Measurements from ENCODE around the gene NAGLU. TPM values are rescaled to one million over a fixed set of nuclear protein-coding genes. Genes with fewer than 3 reads are reported as not detected.
"Not testable (repeated sequence)": the region's sequence is repeated elsewhere in the genome, so short reads cannot be mapped to it uniquely, and the experiment has no call there.

NAGLU gene
- total RNA-seq, 1 experiment from 2014 or later = 49.3 TPM

GRCh38 chr17:42555961-42556617 lies 20.0 kb downstream of the NAGLU start:
- in situ Hi-C loops (cut with HindIII; ENCODE audit: low sequenced_read_pairs); DNase-seq (ENCODE audit: low spot score): not testable (repeated sequence)

DNA sequence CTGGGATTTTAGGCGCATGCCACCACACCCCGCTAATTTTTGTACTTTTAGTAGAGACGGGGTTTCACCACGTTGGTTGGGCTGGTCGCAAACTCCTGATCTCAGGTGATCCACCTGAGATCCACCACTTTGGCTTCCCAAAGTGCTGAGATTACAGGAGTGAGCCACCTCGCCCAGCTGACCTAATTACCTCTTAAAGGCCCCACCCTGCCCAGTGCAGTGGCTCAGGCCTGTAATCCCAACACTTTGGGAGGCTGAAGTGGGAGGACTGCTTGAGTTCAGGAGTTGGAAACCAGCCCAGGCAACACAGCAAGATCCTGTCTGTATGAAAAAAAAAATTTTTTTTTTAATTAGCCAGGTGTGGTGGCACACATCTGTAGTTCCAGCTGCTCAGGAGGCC lies 23.0 kb downstream of the NAGLU start:
- in situ Hi-C loops (cut with HindIII; ENCODE audit: low sequenced_read_pairs) = no loop called here
- DNase-seq (ENCODE audit: low spot score) = no peak

GRCh38 chr17:42560246-42560645 lies 24.2 kb downstream of the NAGLU start:
- in situ Hi-C loops (cut with HindIII; ENCODE audit: low sequenced_read_pairs) = no loop called here
- DNase-seq (ENCODE audit: low spot score) = no peak

GRCh38 chr17:42561897-42562387 lies 25.9 kb downstream of the NAGLU start, which contains the start of gene COASY:
TSS of gene COASY (plus strand) at chr17:42562148. CDS start at chr17:42562623, 475 bp downstream.
- DNase-seq (ENCODE audit: low spot score) = peak; percentile 96
- in situ Hi-C loops (cut with HindIII; ENCODE audit: low sequenced_read_pairs) = no loop called here

DNA sequence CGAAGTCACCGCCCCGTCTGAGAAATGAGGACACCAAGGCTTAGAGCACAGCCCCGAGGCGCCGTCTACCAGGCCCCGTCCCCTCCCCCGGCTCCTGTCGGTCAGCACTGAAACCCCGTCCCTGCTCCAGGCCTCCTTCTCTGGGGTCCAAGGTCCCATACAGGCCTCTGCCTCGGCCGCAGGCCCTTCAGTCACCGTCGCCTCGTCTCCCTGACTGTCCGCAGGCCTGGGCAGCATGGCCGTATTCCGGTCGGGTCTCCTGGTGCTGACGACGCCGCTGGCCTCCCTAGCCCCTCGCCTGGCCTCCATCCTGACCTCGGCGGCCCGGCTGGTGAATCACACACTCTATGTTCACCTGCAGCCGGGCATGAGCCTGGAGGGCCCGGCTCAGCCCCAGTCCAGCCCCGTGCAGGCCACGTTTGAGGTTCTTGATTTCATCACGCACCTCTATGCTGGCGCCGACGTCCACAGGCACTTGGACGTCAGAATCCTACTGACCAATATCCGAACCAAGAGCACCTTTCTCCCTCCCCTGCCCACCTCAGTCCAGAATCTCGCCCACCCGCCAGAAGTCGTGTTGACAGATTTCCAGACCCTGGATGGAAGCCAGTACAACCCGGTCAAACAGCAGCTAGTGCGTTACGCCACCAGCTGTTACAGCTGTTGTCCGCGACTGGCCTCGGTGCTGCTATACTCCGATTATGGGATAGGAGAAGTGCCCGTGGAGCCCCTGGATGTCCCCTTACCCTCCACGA lies 26.5 kb downstream of the NAGLU start:
- in situ Hi-C loops (cut with HindIII; ENCODE audit: low sequenced_read_pairs) = no loop called here
- DNase-seq (ENCODE audit: low spot score) = no peak

GRCh38 chr17:42563143-42563509 lies 27.1 kb downstream of the NAGLU start:
- no peak for DNase-seq (ENCODE audit: low spot score)
- in situ Hi-C loops (cut with HindIII; ENCODE audit: low sequenced_read_pairs) = no loop called here

DNA sequence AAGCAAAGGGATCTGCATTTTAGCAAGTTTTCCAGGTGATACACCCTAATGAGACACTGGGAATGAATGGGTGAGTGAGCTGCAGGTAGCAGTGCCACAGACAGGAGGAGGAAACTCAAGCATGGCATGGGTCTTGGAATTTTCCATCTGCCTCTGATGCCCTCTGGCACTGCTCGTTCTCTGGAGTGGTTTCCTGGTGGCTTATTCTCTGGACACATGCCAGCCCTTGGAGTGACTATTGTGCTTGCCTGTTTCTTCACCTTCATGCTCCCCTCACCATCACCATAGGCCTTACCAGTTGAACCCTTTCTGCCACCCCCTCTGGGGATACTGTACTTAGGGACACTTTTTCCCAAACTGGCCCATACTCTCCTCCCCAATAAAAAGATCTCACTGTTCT lies 27.5 kb downstream of the NAGLU start:
- in situ Hi-C loops (cut with HindIII; ENCODE audit: low sequenced_read_pairs) = no loop called here
- no peak for DNase-seq (ENCODE audit: low spot score)

GRCh38 chr17:42563950-42564349 lies 27.9 kb downstream of the NAGLU start:
- no peak for DNase-seq (ENCODE audit: low spot score)
- in situ Hi-C loops (cut with HindIII; ENCODE audit: low sequenced_read_pairs) = no loop called here

DNA sequence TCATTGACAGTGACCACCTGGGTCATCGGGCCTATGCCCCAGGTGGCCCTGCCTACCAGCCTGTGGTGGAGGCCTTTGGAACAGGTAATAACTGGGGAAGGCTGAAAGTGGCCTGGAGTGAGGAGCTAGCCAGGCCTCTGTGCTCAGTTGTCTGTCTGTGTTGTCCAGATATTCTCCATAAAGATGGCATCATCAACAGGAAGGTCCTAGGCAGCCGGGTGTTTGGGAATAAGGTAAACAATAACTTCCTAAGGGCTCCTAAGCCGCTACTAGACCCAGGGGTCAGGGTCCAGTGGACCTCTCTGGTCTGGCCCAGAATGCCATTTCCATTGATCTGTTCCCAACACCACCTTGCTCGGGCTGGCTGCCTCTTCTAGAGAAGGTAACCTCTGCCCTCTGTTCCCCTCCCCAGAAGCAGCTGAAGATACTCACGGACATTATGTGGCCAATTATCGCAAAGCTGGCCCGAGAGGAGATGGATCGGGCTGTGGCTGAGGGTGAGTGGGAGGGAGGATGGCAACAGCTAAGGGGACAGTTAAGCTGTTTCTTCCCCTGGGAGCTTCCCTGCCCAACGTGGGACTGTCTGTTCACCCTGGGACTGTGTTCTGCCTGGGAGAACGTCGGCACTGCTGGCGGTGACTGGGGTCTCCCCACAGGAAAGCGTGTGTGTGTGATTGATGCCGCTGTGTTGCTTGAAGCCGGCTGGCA lies 28.9 kb downstream of the NAGLU start:
- in situ Hi-C loops (cut with HindIII; ENCODE audit: low sequenced_read_pairs) = no loop called here
- DNase-seq (ENCODE audit: low spot score) = no peak

GRCh38 chr17:42565523-42566214 lies 29.6 kb downstream of the NAGLU start:
- no peak for DNase-seq (ENCODE audit: low spot score)
- in situ Hi-C loops (cut with HindIII; ENCODE audit: low sequenced_read_pairs) = no loop called here

GRCh38 chr17:42566215-42566882 lies 30.3 kb downstream of the NAGLU start:
- in situ Hi-C loops (cut with HindIII; ENCODE audit: low sequenced_read_pairs) = no loop called here
- DNase-seq (ENCODE audit: low spot score) = no peak

DNA sequence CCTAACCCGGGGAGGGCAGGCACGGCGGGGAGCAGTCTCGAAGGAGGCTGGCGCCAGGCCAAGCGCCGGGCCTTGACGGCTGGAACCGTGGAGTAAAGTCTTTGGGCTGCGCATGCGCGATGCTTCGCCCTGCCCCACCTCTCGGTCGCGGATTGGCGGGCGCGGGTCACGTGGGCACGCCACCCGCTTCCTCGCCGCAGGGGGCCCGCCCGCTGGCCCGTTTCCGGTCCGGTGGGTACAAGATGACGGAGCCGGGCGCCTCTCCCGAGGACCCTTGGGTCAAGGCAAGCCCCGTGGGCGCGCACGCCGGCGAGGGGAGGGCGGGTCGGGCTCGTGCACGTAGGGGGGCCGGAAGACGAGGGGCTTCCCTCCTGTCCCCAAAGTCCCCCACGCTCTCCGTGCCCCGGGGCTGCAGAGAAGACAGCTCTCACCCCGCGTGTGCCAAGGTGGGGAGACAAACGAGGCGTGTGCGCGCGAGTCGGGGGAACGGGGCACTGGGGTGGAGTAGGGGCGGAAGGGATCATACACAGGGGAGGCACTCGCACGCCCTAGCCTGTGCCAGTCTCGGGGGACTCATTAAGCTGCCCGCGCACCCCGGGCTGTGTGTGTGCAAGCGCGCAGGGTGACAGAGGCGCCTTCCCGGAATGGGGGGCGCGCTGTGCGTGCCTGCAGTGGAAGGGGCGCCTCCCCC lies 31.0 kb downstream of the NAGLU start, which contains the start of gene MLX:
Gene MLX (plus strand): TSS at position 218 of the 691 bp plus-strand sequence. CDS start 25 bp downstream, at position 243.
- in situ Hi-C loops (cut with HindIII; ENCODE audit: low sequenced_read_pairs) = no loop called here
- peak; percentile 86 for DNase-seq (ENCODE audit: low spot score)

DNA sequence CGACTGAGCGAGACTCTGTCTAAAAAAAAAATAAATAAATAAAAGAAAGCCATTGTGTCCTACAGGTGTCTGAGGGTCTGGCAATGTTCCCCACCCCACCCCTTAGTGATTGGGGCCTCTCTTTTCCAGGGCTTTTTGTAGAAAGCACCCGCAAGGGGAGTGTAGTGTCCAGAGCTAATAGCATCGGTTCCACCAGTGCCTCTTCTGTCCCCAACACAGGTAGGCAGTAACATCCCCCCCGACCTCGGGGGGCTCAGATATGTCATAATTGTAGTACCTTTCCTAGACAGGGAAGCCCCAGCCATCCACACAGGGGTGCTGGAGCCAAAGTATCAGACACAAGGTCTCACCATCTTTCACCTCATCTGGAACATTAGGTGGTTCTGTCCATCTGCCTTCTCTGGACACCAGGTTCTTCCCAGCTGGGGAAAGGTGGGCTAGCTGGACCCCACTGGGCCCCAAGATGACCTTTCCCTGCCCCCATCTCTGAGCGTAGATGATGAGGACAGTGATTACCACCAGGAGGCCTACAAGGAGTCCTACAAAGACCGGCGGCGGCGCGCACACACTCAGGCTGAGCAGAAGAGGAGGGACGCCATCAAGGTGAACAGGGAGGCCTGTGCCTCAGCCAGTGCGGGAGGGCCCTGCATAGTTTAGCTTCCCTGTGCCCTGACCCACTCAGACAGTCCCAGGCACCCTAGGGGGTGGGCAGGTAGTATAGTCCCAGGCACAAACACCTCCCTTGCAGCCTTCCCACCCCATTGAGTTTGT lies 32.5 kb downstream of the NAGLU start:
- in situ Hi-C loops (cut with HindIII; ENCODE audit: low sequenced_read_pairs) = no loop called here

GRCh38 chr17:42571435-42572225 lies 35.6 kb downstream of the NAGLU start:
- DNase-seq (ENCODE audit: low spot score) = no peak
- in situ Hi-C loops (cut with HindIII; ENCODE audit: low sequenced_read_pairs) = no loop called here

More for the DNA sequence above, 32.5 kb downstream of the NAGLU start:
- DNase-seq (ENCODE audit: low spot score) = no peak

GRCh38 chr17:42573095-42573494 lies 37.1 kb downstream of the NAGLU start:
- in situ Hi-C loops (cut with HindIII; ENCODE audit: low sequenced_read_pairs) = no loop called here

GRCh38 chr17:42574463-42574862 lies 38.4 kb downstream of the NAGLU start:
- in situ Hi-C loops (cut with HindIII; ENCODE audit: low sequenced_read_pairs) = no loop called here
- no peak for DNase-seq (ENCODE audit: low spot score)

More at GRCh38 chr17:42573095-42573494, 37.1 kb downstream of the NAGLU start:
- DNase-seq (ENCODE audit: low spot score) = no peak

- no peak for DNase-seq (ENCODE audit: low spot score)
- in situ Hi-C loops (cut with HindIII; ENCODE audit: low sequenced_read_pairs) = no loop called here
Observed at GRCh38 chr17:42577140-42577531, 41.1 kb downstream of the NAGLU start.
